ENCODE measurements around the gene PRR14L.
"Not testable (repeated sequence)": the region's sequence is repeated elsewhere in the genome, so short reads cannot be mapped to it uniquely, and the experiment has no call there.

PRR14L gene

DNA sequence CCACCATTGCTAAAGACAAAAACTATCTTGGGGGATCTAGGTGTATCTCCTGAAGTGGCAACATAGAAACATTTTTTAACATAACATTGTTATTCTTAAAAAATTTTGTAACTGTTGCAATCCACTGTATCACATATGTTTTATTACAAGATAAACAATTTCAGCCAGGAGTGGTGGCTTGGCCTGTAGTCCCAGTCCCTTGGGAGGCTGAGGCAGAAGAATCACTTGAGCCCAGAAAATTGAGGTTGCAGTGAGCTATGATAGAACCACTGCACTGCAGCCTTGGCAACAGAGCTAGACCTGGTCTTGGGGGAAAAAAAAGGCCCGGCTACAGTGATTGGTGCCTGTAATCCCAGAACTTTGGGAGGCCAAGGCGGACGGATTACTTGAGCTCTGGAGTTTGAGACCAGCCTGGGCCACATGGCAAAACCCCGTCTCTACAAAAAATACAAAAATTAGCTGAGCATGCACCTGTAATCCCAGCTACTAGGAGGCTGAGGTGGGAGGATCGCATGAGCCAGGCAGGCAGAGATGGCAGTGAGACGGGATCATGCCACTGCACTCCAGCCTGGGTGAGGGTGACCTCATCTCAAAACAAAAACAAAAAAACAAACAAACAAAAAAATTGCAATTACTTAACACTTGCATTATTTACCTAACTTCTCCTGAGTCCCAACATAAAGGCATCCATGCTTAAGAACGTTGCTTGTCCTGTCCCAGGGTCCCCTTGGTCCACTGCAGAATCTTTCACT lies 2.3 kb upstream of the PRR14L start:
- Mint-ChIP-seq H3K4me1 (peaks cover 44% of the 10 kb centered on the region), H3K4me3 (no peak overlapping the region), H3K9me3 (no peaks in the 10 kb centered on the region), H3K27me3 (no peaks in the 10 kb centered on the region), H3K36me3 (no peaks in the 10 kb centered on the region), H3K27ac (peak overlapping the region; percentile 98)
- DNase-seq (ENCODE audit: low spot score in 2 of 2) (no peak), ATAC-seq (ENCODE audit: low read depth) (no peak)

DNA sequence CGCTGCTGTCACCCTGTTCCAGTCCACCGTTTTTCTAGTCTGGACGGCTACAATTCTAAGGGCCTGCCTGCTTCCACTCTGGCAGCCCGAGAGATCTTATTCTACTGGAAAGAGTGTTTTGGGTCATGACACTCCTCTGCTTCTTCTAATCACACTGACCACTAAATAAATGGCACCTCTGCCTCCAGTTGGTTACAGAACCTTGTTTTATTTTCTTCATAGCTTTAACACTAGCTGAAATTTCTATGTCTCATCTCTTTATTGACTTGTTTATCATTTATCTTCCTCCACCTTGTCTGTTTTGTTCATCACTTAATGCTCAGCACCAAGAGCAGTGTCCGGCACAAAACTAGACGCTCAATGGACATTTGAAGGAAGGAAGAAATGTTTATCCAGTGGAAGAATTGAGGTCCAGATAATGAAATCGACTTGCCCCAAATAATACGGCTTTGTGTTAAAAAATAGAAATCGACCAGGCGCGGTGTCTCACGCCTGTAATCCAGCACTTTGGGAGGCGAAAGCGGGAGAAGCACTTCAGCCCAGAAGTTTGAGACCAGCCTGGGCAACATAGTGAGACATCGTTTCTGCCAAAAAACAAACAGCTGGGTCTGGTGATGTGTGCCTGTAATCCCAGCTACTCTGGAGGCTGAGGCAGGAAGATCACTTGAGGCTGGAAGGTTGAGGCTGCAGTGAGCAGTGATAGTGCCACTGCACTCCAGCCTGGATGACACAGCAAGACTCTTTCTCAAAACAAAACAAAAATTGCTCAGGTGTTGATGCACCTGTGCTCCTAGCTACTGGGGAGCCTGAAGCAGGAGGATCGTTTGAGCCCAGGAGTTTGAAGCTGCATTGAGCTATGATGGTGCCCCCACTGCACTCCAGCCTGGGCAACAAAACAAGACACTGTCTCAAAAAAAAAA lies 693 bp upstream of the PRR14L start:
- no peaks in the 10 kb centered on the region for H3K9me3 Mint-ChIP-seq
- peaks cover 44% of the 10 kb centered on the region for H3K4me1 Mint-ChIP-seq
- ATAC-seq (ENCODE audit: low read depth) = no peak
- no peaks in the 10 kb centered on the region for H3K27me3 Mint-ChIP-seq
- H3K4me3 Mint-ChIP-seq = peak overlapping the region; percentile 83
- no peak for DNase-seq (ENCODE audit: low spot score in 2 of 2)
- peak overlapping the region; percentile 69 for H3K27ac Mint-ChIP-seq
- no peaks in the 10 kb centered on the region for H3K36me3 Mint-ChIP-seq

DNA sequence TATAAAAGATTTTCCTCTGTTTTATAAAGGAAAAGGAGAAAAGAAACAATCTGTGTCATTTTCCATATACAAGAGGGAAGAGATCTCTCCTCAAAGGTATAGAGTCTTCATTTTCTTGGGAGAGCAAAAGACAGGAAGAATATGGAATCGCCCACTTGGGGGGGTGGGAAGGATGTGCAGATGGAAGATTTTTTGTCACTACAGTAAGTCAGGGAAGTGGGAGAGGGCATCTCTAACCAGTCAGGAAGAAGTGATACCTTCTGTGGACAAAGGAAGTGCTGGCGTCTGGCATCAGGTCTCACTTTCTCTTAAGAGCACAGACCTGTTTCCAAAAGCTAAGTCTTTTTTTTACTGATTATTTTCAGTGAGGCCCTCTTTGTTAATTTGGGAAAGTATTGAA lies 1.4 kb downstream of the PRR14L start:
- peaks cover 32% of the 10 kb centered on the region for H3K4me1 Mint-ChIP-seq
- no peaks in the 10 kb centered on the region for H3K27me3 Mint-ChIP-seq
- H3K27ac Mint-ChIP-seq = peak overlapping the region; percentile 69
- ATAC-seq (ENCODE audit: low read depth) = no peak
- H3K9me3 Mint-ChIP-seq = no peaks in the 10 kb centered on the region
- H3K36me3 Mint-ChIP-seq = peaks cover 4% of the 10 kb centered on the region
- DNase-seq (ENCODE audit: low spot score in 2 of 2) = no peak
- peak overlapping the region; percentile 83 for H3K4me3 Mint-ChIP-seq

DNA sequence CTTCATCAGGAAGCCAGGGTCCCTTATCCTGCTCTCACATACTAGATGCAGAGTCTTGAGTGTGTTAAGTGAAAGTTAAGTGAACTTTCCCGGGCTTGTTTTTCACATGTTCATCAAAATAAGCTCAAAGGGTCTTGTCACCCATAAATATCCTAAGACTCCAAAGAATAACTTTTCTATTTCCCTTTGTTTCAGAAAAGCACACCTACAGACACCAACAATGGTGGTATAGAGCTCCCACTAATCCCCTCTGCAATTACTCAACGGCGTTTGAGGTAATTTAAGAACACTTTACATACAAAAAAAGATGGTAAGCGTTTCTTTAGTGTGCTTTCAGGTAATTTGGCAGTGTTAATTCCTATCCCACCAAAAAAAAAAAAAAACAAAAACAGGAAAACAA lies 2.5 kb downstream of the PRR14L start:
- Mint-ChIP-seq H3K4me3 (no peak overlapping the region), H3K36me3 (peaks cover 8% of the 10 kb centered on the region), H3K27ac (peak overlapping the region; percentile 63), H3K4me1 (peaks cover 30% of the 10 kb centered on the region), H3K27me3 (no peaks in the 10 kb centered on the region), H3K9me3 (no peaks in the 10 kb centered on the region)
- no peak for DNase-seq (ENCODE audit: low spot score in 2 of 2)
- no peak for ATAC-seq (ENCODE audit: low read depth)

DNA sequence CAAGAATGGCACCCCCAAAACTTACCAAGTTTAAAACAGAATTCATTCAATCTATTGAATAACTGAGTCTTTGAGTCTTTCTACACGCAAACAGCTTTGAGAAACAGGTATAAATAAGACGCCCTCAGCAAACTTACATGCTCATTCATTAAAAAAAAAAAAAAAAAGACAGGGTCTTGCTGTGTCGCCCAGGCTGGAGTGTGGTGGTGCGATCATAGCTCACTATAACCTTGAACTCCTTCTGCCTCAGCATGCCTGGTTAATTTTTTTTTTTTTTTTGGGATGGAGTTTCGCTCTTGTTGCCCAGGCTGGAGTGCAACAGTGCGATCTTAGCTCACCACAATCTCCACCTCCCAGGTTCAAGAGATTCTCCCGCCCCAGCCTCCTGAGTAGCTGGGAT lies 6.1 kb downstream of the PRR14L start:
- peaks cover 10% of the 10 kb centered on the region for H3K36me3 Mint-ChIP-seq
- no peak for ATAC-seq (ENCODE audit: low read depth)
- H3K4me1 Mint-ChIP-seq = peaks cover 24% of the 10 kb centered on the region

DNA sequence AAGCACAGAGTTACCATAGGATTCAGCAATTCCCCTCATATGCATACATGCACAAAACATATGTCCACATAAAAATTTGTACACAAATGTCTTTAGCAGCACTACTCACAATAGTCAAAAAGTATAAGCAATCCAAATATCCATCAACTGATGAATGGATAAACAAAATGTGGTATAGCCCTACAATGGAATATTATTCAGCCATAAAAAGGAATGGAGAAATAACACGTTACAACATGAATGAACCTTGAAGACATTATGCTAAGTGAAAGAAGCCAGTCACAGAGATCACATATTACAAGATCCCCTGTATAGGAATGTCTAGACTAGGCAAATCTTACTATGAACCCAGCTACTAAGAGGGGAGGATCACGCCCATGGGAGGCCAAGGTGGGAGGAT lies 7.2 kb downstream of the PRR14L start:
- Mint-ChIP-seq H3K9me3 (no peaks in the 10 kb centered on the region), H3K27me3 (no peaks in the 10 kb centered on the region), H3K4me3 (no peak overlapping the region), H3K4me1 (peaks cover 20% of the 10 kb centered on the region), H3K36me3 (peaks cover 10% of the 10 kb centered on the region), H3K27ac (peak overlapping the region; percentile 84)
- DNase-seq (ENCODE audit: low spot score in 2 of 2) = no peak
- no peak for ATAC-seq (ENCODE audit: low read depth)

More for the DNA sequence above, 6.1 kb downstream of the PRR14L start:
- no peak overlapping the region for H3K27ac Mint-ChIP-seq
- H3K27me3 Mint-ChIP-seq = no peaks in the 10 kb centered on the region
- DNase-seq (ENCODE audit: low spot score in 2 of 2) = no peak
- H3K9me3 Mint-ChIP-seq = no peaks in the 10 kb centered on the region
- H3K4me3 Mint-ChIP-seq = no peak overlapping the region

DNA sequence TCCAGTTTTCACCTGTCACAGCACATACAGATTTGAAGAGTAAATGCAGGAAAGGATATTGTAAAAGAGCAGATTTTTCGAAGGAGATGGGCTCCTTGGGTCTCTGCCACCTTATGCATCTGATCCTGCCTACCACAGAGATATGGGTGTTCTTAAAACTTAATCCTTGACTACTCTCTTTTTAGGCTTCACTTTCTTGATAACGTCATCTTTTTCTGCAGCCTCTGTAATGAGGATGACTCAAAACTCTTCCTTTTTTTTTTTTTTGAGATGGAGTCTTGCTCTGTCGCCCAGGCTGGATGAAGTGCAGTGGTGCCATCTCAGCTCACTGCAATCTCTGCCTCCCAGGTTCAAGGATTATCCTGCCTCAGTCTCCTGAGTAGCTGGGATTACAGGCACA lies 7.8 kb downstream of the PRR14L start:
- DNase-seq (ENCODE audit: low spot score in 2 of 2) (no peak), ATAC-seq (ENCODE audit: low read depth) (no peak)
- Mint-ChIP-seq H3K36me3 (peaks cover 10% of the 10 kb centered on the region), H3K27me3 (no peaks in the 10 kb centered on the region), H3K4me3 (no peak overlapping the region), H3K4me1 (peaks cover 16% of the 10 kb centered on the region), H3K27ac (peak overlapping the region; percentile 84), H3K9me3 (no peaks in the 10 kb centered on the region)

DNA sequence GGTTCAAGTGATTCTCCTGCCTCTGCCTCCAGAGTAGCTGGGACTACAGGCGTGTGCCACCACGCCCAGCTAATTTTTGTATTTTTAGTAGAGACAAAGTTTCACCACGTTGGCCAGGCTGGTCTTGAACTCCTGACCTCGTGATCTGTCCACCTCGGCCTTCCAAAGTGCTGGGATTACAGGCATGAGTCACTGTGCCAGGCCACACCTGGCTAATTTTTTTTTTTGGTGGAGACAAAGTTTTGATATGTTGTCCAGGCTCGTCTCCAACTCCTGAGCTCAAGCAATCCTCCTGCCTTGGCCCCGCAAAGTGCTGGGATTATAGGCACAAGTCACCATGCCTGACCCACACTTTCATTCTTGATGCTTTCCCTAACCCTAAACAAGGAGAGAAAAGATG lies 9.6 kb downstream of the PRR14L start:
- H3K27ac Mint-ChIP-seq; H3K27me3 Mint-ChIP-seq; H3K4me3 Mint-ChIP-seq; H3K9me3 Mint-ChIP-seq; DNase-seq (ENCODE audit: low spot score in 2 of 2); ATAC-seq (ENCODE audit: low read depth): not testable (repeated sequence)
- H3K4me1 Mint-ChIP-seq = peaks cover 16% of the 10 kb centered on the region
- H3K36me3 Mint-ChIP-seq = peaks cover 10% of the 10 kb centered on the region

DNA sequence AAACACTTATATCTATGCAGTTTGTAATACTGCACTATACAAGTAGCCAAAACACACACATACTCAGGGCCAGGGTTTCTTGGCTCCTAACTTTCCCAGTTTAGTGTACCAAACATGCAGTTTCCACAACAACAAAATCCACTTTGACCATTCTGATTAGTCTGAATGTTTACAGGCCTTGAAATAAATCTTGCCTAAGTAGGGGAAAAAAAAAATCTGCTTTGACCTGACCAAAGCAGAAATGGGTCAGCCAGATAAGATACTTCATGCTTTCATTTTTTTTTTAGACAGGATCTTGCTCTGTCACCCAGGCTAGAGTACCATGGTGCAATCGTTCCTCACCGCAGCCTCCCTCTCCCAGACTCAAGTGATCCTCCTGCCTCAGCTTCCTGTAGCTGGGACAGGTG lies 10.1 kb downstream of the PRR14L start:
- no peaks in the 10 kb centered on the region for H3K27me3 Mint-ChIP-seq
- no peak overlapping the region for H3K4me3 Mint-ChIP-seq
- peaks cover 10% of the 10 kb centered on the region for H3K36me3 Mint-ChIP-seq
- H3K9me3 Mint-ChIP-seq = no peaks in the 10 kb centered on the region
- ATAC-seq (ENCODE audit: low read depth) (no peak), DNase-seq (ENCODE audit: low spot score in 2 of 2) (no peak)
- peaks cover 17% of the 10 kb centered on the region for H3K4me1 Mint-ChIP-seq
- no peak overlapping the region for H3K27ac Mint-ChIP-seq

DNA sequence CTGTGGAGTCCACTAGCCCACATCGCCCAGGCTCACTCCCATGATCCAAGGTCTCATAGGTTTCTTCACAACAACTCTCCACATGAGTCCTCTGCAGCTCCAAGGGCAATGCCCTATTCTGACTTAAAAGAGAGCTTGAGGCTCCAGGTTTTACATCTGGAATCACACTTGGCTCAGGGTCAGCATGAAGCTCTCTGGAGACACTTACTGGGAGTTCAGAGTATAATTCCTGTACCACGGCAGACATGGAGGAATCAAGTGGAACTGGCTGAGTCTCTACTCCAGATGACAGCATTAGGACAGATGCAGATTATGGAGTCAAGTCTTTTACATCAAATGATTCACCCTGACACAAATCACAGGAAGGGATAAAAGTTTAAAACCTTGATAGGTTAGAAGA lies 11.4 kb downstream of the PRR14L start:
- no peaks in the 10 kb centered on the region for H3K9me3 Mint-ChIP-seq
- DNase-seq (ENCODE audit: low spot score in 2 of 2) (no peak), ATAC-seq (ENCODE audit: low read depth) (no peak)
- peaks cover 7% of the 10 kb centered on the region for H3K36me3 Mint-ChIP-seq
- H3K4me1 Mint-ChIP-seq = peaks cover 23% of the 10 kb centered on the region
- no peaks in the 10 kb centered on the region for H3K27me3 Mint-ChIP-seq
- peak overlapping the region; percentile 1 for H3K27ac Mint-ChIP-seq
- H3K4me3 Mint-ChIP-seq = no peak overlapping the region

DNA sequence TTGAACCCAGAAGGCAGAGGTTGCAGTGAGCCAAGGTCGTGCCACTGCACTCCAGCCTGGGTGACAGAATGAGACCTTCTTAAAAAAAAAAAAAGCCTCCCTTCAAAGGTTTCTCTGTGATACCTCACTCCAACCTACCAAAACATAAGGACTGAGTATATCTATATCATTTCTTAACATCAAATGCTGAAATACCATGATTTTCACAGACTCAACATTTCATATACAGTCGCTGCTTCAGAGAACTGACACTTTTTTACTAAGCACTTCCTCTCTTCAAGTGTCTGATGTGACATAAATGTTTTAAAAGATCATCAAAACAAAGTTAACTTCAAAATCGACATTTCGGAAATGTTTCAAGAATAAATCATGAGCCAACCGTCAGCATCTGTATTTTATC lies 12.0 kb downstream of the PRR14L start:
- no peak for DNase-seq (ENCODE audit: low spot score in 2 of 2)
- H3K9me3 Mint-ChIP-seq = no peaks in the 10 kb centered on the region
- H3K27ac Mint-ChIP-seq = peak overlapping the region; percentile 1
- H3K4me1 Mint-ChIP-seq = peaks cover 23% of the 10 kb centered on the region
- no peak for ATAC-seq (ENCODE audit: low read depth)
- no peaks in the 10 kb centered on the region for H3K27me3 Mint-ChIP-seq
- no peak overlapping the region for H3K4me3 Mint-ChIP-seq
- H3K36me3 Mint-ChIP-seq = peaks cover 7% of the 10 kb centered on the region

DNA sequence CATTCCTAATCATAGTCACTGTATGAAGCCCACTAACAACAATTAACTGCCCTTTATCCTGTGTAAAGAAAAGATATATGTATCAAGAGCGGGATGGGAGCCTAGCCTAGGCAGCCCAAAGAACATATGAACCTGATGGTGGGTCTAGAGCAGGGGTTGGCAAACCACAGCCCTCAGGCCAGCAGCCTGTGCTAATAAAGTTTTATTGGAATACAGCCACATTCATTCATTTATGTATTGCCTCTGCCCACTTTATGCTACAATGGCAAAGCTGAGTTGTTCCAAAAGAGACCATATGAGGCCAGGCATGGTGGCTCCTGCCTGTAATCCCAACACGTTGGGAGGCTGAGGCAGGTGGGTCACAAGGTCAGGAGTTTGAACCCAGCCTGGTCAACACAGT lies 13.5 kb downstream of the PRR14L start:
- no peaks in the 10 kb centered on the region for H3K9me3 Mint-ChIP-seq
- no peaks in the 10 kb centered on the region for H3K27me3 Mint-ChIP-seq
- DNase-seq (ENCODE audit: low spot score in 2 of 2) (no peak), ATAC-seq (ENCODE audit: low read depth) (no peak)
- no peak overlapping the region for H3K27ac Mint-ChIP-seq
- peaks cover 27% of the 10 kb centered on the region for H3K4me1 Mint-ChIP-seq
- H3K36me3 Mint-ChIP-seq = no peaks in the 10 kb centered on the region
- H3K4me3 Mint-ChIP-seq = no peak overlapping the region

DNA sequence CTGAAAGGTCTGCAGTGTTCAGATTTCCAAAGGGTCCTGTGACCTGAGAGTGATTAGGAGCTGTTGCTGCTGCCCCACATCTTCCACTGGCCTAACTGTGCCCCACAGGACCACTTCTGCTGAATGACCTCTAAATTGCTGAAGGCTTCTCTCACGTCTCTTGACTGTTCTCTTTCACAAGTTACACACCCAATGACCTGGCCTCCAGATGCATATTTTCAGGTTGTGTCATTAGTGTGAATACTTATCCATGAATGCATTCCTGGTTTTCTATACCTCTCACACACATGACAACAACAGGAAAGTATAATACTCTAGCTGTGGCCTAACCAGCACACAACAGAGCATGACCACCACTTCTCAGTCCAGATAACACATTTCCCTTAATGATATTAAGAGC lies 15.4 kb downstream of the PRR14L start:
- no peak overlapping the region for H3K4me3 Mint-ChIP-seq
- H3K4me1 Mint-ChIP-seq = peaks cover 21% of the 10 kb centered on the region
- H3K36me3 Mint-ChIP-seq = no peaks in the 10 kb centered on the region
- H3K9me3 Mint-ChIP-seq = no peaks in the 10 kb centered on the region
- no peak for ATAC-seq (ENCODE audit: low read depth)
- DNase-seq (ENCODE audit: low spot score in 2 of 2) = no peak
- H3K27ac Mint-ChIP-seq = no peak overlapping the region
- no peaks in the 10 kb centered on the region for H3K27me3 Mint-ChIP-seq

DNA sequence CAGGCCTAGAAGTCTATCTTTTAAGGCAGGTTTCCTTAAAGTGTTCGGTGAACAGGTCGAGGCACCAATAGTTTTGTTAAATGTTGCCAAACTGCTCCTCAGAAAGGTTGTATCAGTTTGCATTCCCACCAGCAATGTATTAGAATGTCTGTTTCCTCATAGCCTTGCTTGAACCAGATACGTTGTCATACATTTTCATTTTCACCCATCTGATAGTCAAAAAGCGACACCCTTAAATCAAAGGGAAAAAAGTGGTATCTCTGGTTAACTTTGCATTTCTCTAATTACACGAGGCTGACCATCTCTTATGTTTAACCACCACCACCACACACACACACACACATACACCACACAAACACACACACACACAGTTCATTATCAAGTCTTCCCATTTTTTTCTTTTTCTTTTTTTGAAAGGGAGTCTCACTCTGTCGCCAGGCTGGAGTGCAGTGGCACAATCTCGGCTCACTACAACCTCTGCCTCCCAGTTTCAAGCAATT lies 16.3 kb downstream of the PRR14L start:
- Mint-ChIP-seq H3K27me3 (no peaks in the 10 kb centered on the region), H3K4me1 (peaks cover 21% of the 10 kb centered on the region), H3K27ac (peak overlapping the region; percentile 8), H3K9me3 (no peaks in the 10 kb centered on the region), H3K36me3 (no peaks in the 10 kb centered on the region), H3K4me3 (no peak overlapping the region)
- DNase-seq (ENCODE audit: low spot score in 2 of 2) = no peak
- no peak for ATAC-seq (ENCODE audit: low read depth)

Measured in memory B cell (primary cell).